Epithelial cell of prostate (primary cell): ENCODE data around the gene REEP6.
A peak's percentile ranks its signal among the peaks of the same experiment; 100 is the strongest.
"Not testable (repeated sequence)": the region's sequence is repeated elsewhere in the genome, so short reads cannot be mapped to it uniquely, and the experiment has no call there.

Experiments
- DNase-seq: peaks from one replicate; pipeline ENCODE4 v3.0.0-alpha.2; 2011; ENCODE audit warnings: low read depth, low spot score
- H3K27ac ChIP-seq: fragments of 450-650 bp; 2 replicates; pipeline ENCODE4 v1.5.1; 2017; ENCODE audit warnings: mild to moderate bottlenecking

Gene REEP6

DNA sequence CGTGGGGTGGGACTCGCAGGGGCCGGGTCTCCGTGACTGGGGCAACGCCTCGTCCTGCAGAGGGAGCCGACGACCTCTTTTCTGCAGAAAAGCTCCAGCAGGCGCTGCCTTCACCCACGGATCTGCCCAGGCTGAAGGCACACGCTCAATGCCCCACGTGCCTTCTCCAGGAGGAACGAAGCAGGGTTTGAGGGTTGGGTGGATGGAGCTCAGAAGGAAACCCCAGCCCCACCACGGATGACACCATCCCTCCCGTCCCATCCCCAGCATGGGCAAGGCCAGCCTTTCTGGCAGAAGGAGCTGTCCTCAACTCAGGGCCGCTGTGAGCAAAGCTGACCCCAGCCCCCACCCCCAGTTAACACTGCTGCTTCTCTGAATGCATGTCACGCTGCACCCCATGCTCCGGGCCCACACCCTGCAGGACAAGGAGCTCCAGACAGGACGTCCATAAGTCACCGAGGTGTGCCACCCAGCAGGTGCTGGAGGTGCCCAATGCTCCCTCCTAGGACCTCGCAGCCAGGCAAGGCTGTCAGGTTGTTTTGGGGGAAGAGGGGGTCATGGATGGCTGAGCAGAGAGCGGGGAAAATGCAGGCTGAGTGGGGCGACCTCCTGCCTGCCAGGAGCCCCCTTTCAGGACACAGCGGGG is 19.3 kb upstream of the REEP6 start:
- H3K27ac ChIP-seq, result no peak overlapping the region
- no peak for DNase-seq

DNA sequence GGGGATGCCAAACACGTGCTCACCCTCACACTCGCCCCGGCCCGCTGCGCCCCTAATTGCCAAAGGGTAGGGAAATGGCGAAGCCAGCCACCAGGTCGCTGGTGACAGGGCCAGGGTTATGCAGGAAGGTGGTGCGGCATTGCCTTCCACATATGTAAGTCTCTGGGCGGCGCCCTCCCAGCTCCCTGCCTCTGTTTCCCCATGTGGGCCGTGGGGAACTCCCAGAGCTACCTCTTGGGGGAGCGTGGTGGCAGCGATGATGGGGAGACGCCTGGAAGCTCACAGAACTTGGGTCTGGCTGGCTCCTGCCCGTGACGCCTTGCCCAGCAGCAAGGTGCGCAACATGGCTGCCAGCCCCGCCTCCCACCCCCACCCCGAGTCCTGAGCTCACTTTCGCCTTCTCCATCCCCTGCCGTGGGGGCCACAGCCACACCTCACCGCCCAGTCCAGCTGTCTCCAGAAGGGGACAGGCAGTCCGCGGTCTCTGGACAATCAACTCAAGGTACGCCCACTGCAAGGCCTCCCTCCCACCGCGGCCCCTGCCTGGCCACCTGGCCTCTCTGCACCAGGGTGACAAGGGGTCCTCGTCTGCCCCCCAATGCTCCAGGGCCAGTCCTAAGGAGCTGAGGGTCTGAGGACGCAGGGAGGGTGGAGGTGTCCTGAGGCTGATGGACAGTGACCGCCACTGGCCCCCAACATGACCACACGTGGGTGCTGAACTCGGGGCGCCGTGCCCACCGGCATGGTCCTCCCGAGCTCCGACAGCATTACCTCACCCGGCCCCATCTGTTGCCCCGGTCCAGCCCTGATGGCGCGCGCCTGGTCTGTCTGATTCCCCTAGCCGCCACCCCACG is 18.5 kb upstream of the REEP6 start:
- no peak overlapping the region for H3K27ac ChIP-seq
- no peak for DNase-seq

DNA sequence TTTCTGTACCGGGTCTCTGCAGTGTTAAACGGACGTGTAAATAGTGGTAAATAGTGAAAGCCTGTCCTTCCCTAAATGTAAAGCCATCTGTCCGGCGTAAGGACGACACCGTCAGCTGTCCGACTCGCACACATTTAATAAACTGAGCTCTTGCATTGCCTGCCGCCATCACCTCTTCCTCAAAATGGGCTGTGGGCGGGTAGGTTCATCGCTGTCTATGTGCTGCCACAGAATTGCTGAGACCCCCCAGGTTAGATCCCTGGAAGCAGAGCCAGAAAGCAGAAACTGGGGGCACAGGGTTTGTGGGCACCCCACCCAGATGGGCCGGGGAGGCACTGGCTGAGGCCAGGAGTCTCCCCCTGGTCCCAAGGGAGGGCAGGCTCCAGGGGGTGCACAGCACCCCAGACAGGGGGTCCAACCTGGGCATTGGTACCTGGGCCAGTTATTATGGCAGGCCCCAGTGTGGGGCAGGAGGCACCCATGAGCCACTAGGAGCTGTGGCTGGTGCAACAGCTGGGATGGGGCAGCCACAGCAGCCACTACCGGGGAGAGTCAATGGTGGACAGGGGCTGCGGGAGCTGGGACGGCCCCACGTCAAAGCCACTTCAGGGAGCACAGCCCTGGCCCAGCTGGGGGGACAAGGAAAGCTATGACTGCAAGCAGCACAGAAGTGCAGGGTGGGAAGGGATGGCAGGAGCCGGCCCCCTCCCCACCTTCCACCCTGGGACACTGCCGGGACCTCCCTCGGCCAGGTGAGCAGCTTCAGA is 17.7 kb upstream of the REEP6 start:
- H3K27ac ChIP-seq, result no peak overlapping the region
- DNase-seq, result no peak

DNA sequence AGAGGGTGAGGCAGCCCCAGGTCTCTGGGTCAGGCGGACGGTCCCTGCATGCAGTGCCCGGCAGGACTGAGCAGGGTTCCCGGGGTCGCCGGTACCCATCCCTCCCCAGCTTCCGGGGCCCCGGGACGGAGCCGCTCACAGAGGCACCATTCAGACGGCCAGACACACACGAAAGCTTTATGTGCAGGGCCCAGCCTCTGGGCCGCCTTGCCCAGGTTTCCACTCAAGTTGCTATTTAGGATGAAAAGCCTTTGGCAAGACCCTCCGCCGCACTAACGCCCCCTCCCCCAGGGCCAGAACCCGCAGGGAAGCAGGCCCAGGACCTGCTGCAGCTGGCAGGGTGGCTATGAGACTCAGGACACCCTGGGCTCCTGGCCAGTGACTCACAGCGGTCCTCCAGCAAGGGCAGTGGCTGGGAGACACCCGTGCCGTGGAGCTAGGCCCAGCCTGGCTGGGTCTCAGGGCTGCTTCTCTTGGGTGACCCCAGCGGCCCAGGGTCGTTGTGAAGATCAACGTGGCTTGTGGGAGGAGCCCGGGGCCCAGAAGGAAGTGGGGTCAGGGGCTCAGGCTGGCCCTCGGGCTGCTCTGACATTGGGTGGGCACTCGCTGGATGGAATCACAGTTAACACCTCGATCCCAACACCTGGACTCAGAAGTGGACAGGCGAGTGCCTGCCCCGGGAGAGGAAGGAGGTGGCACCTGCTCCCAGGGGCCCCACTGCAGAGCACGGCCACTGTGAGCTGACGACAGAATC is 16.8 kb upstream of the REEP6 start:
- H3K27ac ChIP-seq, result no peak overlapping the region
- no peak for DNase-seq

DNA sequence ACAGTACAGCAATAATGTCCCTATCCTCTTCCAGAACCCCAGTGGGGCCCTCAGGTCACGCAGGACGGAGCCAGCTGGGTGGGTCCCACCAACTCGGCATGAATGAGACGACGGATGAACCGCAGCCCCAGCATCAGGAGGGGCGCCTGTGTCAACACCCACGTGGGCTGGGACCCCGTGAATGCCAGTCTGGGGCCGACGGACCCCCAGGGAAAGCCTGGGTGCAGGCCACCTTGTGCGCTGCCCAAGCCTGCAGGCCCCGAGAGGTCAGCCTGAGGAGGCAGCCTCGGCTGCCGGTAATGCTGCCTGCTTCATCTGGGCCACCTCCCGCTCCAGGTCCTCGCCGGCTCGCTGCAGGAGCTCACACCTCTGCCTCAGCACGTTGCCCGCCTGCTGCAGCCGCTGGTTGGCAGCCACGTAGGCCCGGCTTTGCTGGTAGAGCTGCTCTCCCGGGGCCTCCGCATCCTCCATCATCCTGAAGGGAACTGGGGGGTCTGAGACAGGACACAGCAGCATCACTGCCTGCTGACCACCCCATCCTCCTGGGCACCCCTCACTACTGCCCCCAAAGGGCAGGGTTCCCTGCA is 16.1 kb upstream of the REEP6 start:
- DNase-seq, result no peak
- H3K27ac ChIP-seq, result no peak overlapping the region

DNA sequence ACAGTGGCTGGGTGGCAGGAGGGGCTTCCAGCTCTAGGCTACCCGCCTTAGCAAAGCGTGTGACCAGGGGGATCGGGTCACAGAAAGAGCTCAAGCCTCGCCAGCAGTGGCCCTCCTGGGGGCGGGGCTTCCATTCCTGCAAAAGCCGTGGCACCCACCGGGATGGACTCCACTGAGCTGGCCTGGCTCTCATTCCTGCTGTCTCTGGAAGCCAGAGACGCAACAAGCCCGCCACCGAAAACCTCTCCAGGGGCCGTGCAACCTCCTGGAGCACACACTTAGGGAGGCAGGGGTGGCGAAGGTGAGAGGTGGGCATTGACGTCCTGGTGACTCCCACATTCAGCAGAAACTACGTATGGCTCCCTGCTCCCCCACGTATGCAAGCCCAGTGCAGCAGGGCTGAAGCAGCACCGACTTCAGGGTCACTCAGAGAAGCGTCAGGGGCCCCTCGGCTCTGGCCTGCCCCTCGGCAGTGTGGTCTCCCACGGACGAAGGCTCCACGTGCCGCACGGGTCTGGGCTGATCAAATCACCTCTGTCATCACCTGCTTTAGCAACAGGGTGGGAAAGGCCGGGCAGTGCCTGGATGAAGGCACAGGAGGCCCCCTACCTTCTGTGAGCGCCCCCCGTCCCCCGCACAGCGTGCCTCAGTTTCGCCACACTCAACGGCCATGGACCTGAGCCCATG is 15.1 kb upstream of the REEP6 start:
- DNase-seq, result no peak

DNA sequence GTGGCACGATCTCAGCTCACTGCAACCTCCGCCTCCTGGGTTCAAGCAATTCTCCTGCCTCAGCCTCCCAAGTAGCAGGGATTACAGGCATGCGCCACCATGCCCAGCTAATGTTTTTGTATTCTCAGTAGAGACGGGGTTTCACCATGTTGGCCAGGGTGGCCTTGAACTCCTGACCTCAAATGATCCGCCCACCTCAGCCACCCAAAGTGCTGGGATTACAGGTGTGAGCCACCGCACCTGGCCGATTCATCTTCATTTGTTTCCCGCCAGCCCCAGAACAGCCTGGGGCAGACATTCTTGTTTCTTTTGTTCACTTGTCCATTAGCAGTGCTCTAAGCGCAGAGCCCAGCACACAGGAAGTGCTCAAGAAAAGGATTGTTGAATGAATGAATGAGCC is 13.9 kb upstream of the REEP6 start:
- not testable (repeated sequence) for H3K27ac ChIP-seq, DNase-seq

More for the DNA sequence above, 15.1 kb upstream of the REEP6 start:
- H3K27ac ChIP-seq, result no peak overlapping the region

DNA sequence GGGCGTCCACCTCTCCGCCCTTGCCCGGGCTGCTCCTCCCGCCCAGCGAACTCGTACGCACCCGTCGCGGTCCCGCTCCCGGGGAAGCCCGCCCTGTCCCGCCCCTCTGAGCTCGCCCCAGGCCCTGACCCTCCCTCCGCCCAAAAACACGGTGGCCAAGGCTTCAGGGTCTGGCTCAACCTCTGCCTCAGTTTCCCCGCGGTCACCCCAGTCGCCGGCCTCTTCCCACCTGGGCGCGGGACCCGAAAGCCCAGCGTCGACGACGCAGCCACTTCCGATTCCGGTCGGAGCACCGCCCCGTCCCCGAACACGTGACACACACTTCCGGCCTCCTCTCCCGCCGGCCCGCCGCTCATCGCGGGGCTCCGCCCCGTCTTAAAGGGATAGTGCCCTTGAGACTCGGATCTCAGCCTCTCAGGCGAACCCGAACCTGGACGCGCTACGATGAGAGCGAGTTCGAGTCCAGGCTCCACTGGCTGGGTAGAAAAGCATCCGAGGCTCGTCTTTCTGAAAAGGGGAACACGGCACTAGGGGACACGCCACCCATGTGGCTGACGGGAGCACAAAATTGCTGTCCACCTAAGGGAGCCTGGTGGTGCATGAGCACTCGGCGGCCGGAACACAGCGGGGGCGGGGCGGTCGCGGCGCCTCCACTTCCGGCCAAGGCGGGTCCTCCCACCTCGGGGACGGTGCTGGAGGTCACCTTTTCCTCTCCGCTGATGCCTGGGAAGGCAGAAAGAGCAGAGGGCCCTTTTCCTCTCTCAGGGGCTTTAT is 11.9 kb upstream of the REEP6 start, which contains the start of gene C19orf25:
TSS of gene C19orf25 (minus strand) at position 282 of the 774 bp plus-strand sequence. CDS start 312 bp downstream, outside the sequence.
- DNase-seq, result peak; percentile 63
- peak within 1 kb of the TSS; percentile 39 for H3K27ac ChIP-seq

DNA sequence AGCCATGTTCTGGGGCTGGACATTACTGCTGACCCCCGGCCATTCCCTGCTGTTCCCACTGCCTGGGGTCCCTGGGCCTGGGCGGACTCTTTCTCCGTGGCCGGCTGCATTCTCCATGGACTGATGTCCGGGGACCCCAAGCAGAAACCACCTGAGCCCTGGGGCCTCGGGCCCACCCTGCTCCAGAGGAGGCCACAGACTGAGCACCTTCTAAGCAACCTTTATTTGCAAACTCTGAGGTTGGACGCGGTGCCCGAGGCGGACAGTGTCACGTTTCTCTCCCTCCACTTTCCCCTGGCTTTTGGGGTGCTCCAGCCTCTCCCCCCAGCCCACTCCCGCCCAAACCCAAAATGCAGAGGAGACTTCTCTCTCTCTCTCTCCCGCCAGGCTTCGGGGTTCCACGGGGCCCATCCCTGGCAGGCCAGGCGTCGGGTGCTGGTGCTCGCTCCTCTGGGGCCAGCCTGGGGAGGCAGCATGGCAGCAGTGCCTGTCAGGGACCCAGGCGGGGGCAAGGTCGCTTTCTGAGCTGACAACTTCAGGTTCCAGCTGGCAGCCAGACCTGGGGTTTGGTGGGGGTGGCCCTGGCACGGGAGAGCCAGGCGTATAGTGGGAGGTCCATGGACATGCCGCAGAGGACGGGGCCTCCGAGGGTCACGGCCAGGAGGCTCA is 9.6 kb upstream of the REEP6 start:
- no peak overlapping the region for H3K27ac ChIP-seq
- no peak for DNase-seq

DNA sequence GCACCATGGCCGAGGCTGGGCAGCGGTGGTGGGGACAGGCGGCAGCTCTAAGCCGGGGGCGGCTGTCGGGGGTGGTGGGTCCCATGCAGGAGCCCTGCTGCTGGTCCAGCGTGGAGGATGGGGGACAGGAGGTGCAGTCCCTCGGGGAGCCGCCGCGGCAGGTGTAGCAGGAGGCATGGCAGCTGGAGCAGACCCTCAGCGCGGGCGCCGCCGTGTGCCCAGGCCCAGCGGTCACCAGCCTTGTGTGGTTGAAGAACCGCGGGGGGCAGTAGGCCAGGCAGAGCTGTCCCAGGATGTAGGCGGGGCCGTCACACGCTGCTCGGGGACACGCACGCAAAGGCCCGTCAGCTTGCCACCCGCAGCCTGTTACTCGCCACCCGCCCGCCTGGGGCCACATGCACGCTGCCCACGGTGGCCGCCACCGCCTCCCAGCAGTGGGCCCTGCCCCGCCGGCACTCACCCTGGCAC is 9.1 kb upstream of the REEP6 start:
- no peak overlapping the region for H3K27ac ChIP-seq
- DNase-seq, result no peak

DNA sequence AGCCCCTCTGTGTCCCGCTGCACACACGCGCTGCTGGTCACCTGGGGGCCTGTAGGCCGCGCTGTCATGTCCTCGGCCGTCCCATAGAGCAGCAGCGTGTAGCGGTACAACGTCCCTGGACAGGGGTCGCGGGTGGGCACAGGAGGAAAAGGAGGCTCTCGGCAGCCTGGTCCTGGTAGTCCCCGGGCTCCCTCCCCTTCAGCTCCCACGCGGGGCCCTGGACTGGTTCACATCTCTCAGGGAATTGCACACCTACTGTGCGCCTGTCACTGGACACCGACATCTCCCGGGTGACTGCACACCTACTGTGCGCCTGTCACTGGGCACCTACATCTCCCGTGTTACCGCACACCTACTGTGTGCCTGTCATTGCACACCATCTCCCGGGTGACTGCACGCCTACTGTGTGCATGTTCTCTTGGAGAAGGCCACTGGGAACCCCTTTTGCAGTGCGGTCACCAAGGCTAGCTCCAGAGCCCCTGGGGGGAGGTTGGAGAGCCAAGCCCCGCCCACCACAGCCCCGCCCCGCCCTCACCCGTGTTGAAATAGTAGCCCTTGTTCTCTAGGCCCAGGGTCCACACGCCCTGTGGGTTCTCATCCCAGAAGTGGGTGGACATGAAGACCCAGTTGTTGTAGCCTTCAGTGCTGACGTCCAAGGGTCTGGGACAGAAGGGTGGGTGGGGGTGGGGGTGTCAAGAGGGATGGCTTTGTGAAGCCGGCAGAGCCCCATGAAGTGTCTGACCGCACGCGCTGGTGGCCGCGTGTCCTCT is 8.4 kb upstream of the REEP6 start:
- DNase-seq, result no peak
- H3K27ac ChIP-seq, result no peak overlapping the region

DNA sequence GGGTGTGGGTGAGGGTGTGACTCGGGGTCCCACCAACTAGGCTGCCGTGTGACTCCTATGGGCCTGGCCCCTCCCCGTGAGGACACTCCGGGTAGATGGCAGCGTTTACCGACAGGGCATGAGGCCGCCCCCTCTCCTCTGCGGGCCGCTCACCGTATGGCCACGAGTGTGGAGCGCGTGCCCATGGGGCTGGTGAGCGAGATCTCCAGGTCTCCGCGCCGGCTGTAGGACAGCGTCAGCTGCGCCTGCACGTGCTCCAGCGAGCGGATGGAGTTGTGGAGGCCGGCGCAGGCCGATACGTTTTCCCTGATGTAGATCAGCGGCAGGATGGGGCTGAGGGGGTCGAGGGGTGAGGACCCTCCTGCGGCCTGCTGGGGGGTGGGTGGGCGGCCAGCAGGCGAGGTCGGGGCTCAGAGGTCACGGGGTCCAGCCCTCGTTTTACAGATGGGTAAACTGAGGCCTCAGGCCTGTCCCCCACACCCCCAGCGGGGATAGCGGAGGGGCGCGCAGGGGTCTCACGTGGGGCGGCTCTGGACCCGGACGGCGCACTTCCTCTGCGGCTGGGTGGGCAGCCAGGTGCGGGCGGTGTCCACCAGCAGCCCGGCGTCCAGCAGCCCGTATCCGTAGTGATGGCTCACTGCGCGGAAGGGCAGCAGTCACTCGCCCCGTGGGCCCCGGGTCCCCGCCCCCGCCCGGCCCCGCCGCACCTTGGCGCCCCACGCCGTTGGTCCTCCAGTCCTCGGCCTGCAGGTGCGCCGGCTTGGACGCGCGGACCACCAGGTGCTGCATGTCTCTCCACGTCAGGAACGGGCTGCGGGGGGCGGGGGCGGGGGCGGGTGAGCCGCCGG is 7.6 kb upstream of the REEP6 start:
- no peak for DNase-seq
- no peak overlapping the region for H3K27ac ChIP-seq

DNA sequence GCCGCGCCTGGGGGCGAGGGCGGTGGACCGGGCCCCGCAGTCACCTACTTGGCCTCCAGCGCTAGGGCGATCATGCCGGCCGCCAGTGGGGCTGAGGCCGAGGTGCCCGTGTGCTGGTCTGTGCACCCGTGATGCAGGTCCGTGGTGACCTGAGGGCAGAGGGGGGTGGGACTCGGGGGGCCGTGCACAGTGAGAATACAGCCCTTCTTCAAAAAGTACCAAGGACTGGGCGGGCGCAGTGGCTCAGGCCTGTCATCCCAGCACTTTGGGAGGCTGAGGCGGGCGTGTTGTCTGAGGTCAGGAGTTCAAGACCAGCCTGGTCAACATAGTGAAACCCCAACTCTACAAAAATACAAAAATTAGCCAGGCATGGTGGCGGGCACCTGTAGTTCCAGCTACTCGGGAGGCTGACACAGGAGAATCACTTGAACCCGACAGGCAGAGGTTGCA is 7.0 kb upstream of the REEP6 start:
- DNase-seq, result no peak
- no peak overlapping the region for H3K27ac ChIP-seq

DNA sequence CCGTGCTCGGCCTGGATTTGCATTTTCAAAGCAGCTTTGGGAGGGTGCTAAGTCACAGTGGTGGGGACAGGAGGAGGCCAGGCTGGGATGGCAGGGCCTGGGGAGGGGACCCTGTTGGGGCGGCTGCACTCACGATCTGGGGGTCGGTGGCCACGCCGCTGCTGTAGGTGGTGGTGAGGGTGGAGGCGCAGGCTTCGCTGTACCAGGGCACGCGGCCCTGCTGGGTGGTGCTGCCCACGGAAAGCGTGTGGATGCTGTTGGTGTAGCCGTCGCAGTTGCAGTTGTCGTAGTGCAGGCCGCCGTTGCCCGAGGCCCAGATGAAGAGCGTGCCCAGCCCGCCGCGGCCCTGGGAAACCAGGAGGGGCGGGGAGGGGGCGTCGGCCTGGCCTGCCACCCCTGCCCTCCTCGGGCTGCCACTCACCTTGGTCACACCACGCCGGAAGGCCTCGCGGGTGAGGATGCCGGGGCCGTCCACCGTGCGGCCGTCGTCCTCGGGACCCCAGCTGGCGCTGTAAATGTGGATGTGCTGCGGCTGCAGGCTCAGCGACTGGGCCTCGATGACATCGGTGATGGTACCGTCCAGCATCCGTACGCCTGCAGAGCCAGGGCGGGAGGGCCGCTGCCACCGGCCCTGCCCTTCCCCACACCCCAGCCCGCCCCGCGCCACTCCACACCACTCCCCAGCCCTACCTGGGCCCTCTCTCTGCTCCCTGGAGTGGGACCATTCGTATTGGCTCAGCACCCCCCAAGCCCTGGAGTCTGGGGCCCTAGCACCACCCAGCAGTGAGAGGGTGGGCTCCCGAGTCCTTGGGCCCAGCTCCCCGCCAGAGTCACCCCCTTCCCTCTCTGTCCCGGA is 4.0 kb upstream of the REEP6 start:
- no peak for DNase-seq
- no peak overlapping the region for H3K27ac ChIP-seq

DNA sequence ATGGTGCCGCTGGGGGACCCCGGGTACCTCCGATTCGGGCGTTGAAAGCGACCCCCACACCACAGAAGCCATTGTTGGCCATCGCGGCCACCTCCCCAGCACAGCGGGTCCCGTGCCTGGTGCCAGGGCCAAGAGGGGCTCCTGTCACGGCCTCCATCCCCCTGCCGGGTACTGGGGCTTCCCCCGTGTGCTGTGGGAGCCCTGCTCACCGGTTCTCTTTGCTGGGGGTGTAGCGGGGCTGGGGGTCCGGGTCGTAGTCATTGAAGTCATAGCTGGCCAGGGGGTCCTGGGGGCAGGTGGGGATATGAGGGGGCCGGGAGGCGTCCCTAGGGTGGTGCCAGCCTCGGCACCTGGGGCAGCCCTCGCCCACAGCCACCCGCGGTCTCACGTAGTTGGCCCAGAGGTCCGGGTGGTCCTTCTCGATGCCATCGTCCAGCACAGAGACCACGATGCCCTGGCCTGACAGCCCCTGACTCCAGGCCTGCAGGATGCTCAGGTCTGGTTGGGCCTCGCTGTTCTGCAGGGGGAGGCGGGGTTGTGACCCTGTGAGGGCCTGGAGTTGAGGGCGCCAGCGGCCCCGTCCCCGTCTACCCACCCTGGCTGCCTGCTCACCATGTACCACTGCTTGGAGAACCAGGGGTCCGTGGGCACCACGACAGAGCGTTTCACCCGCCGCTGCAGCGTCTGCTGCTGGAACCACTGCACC is 3.3 kb upstream of the REEP6 start:
- H3K27ac ChIP-seq, result no peak overlapping the region
- no peak for DNase-seq
